ENCODE data around the gene PCDHGA6. TPM values are rescaled to one million over a fixed set of nuclear protein-coding genes. Genes with fewer than 3 reads are reported as not detected.
"Not testable (repeated sequence)": the region's sequence is repeated elsewhere in the genome, so short reads cannot be mapped to it uniquely, and the experiment has no call there.

Gene PCDHGA6
- total and polyA plus RNA-seq, 7 donors: 0.03 to 2.5 (median 1.3) TPM

DNA sequence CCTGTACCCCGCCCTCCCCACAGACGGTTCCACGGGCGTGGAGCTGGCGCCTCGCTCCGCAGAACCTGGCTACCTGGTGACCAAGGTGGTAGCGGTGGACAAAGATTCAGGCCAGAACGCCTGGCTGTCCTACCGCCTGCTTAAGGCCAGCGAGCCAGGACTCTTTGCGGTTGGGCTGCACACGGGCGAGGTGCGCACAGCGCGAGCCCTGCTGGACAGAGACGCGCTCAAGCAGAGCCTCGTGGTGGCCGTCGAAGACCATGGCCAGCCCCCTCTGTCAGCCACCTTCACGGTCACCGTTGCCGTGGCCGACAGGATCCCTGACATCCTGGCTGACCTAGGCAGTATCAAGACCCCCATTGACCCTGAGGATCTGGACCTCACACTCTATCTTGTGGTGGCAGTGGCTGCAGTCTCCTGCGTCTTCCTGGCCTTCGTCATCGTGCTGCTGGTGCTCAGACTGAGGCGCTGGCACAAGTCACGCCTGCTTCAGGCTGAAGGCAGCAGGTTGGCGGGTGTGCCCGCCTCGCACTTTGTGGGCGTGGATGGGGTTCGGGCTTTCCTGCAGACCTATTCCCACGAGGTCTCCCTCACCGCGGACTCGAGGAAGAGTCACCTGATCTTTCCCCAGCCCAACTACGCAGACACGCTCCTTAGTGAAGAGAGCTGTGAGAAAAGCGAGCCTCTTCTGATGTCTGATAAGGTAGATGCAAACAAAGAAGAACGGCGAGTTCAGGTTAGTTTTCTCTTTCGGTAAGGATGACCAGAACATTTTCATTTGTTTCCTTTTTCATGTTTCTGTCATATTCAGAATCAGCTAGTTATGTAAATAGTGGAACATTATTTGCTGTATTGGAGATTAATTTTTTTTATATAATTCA is 7.4 kb upstream of the PCDHGA6 start:
- Histone ChIP-seq H3K9me3 (peaks cover 16% of the 10 kb centered on the region), H3K27ac (no peak overlapping the region), H3K36me3 (ENCODE audit: insufficient read depth in 1 of 2, low read depth in 1 of 2) (no peaks in the 10 kb centered on the region), H3K27me3 (ENCODE audit: insufficient read depth in 3 of 3, low read length in 2 of 3) (peaks cover 0 to 72% (median 18%) of the 10 kb centered on the region in 3 donors), H3K4me1 (no peaks in the 10 kb centered on the region), H3K4me3 (no peak overlapping the region)
- ATAC-seq: no peak
- DNase-seq: no peak
- WGBS, 3 donors: 35 to 42% (median 37%) methylated on average over 46 of the region's 46 CpGs
- TF ChIP-seq CTCF (IDR thresholded peaks at IDR 0.05): no peak
- intact Hi-C loops (cut with DNase I): no loop called here

DNA sequence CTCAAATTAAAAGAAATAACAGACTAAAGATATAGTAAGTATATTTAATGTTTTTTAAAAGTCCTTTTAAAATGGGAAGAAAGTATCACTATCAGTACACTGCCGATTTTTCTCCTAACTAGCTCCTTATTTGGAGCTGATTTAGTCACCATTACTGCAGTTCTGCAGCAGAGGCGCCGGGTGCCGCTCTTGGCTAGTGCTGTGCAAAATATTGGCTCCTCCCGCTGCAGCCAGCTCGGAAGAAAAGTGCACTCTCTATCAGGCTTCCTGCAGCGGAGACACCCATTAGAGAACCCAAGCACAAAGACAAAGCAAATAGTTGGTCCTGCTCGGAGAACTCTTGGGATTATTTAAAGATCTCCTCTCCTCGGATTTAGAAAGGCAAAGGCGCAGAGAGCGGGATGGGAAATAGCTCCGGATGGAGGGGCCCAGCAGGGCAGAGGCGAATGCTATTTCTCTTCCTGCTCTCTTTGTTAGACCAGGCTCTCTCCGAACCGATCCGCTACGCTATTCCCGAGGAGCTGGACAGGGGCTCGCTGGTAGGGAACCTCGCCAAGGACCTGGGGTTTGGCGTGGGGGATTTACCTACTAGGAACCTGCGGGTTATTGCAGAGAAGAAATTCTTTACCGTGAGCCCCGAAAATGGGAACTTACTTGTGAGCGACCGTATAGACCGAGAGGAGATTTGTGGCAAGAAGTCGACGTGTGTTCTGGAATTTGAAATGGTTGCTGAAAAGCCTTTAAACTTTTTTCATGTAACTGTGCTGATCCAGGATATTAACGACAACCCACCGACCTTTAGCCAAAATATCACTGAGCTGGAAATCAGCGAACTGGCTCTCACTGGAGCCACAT is 3.5 kb upstream of the PCDHGA6 start, which contains the start of gene PCDHGB3:
PCDHGB3 (plus strand) TSS at position 249 of the 855 bp plus-strand sequence; CDS start at position 402, 153 bp downstream.
- Histone ChIP-seq H3K36me3 (ENCODE audit: insufficient read depth in 1 of 2, low read depth in 1 of 2) (no peaks in the 10 kb centered on the region), H3K27ac (no peak within 1 kb of the TSS), H3K9me3 (peaks cover 11% of the 10 kb centered on the region), H3K4me3 (peak within 1 kb of the TSS; percentile 51), H3K27me3 (ENCODE audit: insufficient read depth in 3 of 3, low read length in 2 of 3) (peaks cover 0 to 67% (median 22%) of the 10 kb centered on the region in 3 donors), H3K4me1 (no peaks in the 10 kb centered on the region)
- intact Hi-C loops (cut with DNase I): loop anchor here in 1 of 2 donors (2.0 kb wide), 1 partner anchor 21 kb away; no protein-coding TSS in a partner anchor
- WGBS, 3 donors: 21 to 25% (median 23%) methylated on average over 32 of the region's 32 CpGs
- peak in 1 of 2 donors; percentile 69 for DNase-seq
- ATAC-seq: peak; percentile 64 to 89 (median 82)
- TF ChIP-seq CTCF (IDR thresholded peaks at IDR 0.05): peak; percentile 39

DNA sequence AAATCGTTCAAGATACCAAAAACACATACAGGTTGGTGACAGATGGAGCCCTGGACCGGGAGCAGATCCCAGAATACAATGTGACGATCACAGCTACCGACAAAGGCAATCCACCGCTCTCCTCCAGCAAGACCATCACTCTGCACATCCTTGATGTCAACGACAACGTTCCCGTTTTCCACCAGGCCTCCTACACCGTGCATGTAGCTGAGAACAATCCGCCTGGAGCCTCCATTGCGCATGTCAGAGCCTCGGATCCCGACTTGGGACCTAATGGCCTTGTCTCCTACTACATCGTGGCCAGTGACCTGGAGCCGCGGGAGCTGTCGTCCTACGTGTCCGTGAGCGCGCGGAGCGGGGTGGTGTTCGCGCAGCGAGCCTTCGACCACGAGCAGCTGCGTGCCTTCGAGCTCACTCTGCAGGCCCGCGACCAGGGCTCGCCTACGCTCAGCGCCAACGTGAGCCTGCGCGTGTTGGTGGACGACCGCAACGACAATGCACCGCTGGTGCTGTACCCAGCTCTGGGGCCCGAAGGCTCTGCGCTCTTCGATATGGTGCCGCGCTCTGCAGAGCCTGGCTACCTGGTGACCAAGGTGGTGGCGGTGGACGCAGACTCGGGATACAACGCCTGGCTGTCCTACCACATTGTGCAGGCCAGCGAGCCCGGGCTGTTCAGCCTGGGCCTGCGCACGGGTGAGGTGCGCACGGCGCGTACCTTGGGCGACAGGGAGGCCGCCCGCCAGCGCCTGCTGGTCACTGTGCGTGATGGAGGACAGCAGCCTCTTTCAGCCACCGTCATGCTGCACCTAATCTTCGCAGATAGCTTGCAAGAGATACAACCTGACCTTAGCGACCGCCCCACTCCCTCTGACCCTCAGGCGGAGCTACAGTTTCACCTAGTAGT is 1.9 kb upstream of the PCDHGA6 start:
- DNase-seq: no peak
- H3K4me3 ChIP-seq: no peak overlapping the region
- no peak for TF ChIP-seq CTCF (IDR thresholded peaks at IDR 0.05)
- intact Hi-C loops (cut with DNase I): no loop called here
- no peak for ATAC-seq
- no peaks in the 10 kb centered on the region for H3K36me3 ChIP-seq (ENCODE audit: insufficient read depth in 1 of 2, low read depth in 1 of 2)
- H3K27me3 ChIP-seq (ENCODE audit: insufficient read depth in 3 of 3, low read length in 2 of 3): peaks cover 0 to 52% (median 17%) of the 10 kb centered on the region in 3 donors
- H3K27ac ChIP-seq: no peak overlapping the region
- H3K9me3 ChIP-seq: peaks cover 11% of the 10 kb centered on the region
- WGBS, 3 donors: 38 to 42% (median 39%) methylated on average over 69 of the region's 69 CpGs
- no peaks in the 10 kb centered on the region for H3K4me1 ChIP-seq

- peak overlapping the region; percentile 52 for H3K4me3 ChIP-seq
- ATAC-seq: no peak
- no peak for TF ChIP-seq CTCF (IDR thresholded peaks at IDR 0.05)
- peaks cover 0 to 42% (median 17%) of the 10 kb centered on the region in 3 donors for H3K27me3 ChIP-seq (ENCODE audit: insufficient read depth in 3 of 3, low read length in 2 of 3)
- peaks cover 16% of the 10 kb centered on the region for H3K9me3 ChIP-seq
- DNase-seq: no peak
- no peak overlapping the region for H3K27ac ChIP-seq
- intact Hi-C loops (cut with DNase I): no loop called here
- 55 to 68% (median 60%) methylated on average over 14 of the region's 14 CpGs for WGBS, 3 donors
- no peaks in the 10 kb centered on the region for H3K36me3 ChIP-seq (ENCODE audit: insufficient read depth in 1 of 2, low read depth in 1 of 2)
- no peaks in the 10 kb centered on the region for H3K4me1 ChIP-seq
Observed at GRCh38 chr5:141374627-141375026, 936 bp downstream of the PCDHGA6 start.

GRCh38 chr5:141375444-141376155 is 1.9 kb downstream of the PCDHGA6 start:
- ATAC-seq; H3K27ac ChIP-seq; H3K4me3 ChIP-seq; H3K4me1 ChIP-seq; DNase-seq; intact Hi-C loops (cut with DNase I); H3K36me3 ChIP-seq (ENCODE audit: insufficient read depth in 1 of 2, low read depth in 1 of 2): not testable (repeated sequence)
- Histone ChIP-seq H3K9me3 (peaks cover 16% of the 10 kb centered on the region), H3K27me3 (ENCODE audit: insufficient read depth in 3 of 3, low read length in 2 of 3) (peaks cover 0 to 36% (median 14%) of the 10 kb centered on the region in 3 donors)
- WGBS, 3 donors: 45 to 60% (median 55%) methylated on average over 28 to 42 of the region's 48 CpGs
